Suprapubic skin (tissue), 4 donors: Measurements from ENCODE around the gene FAU. TPM values are rescaled to one million over a fixed set of nuclear protein-coding genes. Genes with fewer than 3 reads are reported as not detected.

Source experiments
- DNase-seq, 2 donors: peaks; one replicate each; pipeline ENCODE4 v3.0.0-alpha.2; 2019; ENCODE audit warnings: low spot score in 2 of 2
- H3K27ac ChIP-seq: fragments of 200-600 bp; sonication (generic); one replicate; pipeline ENCODE4 v1.5.1; 2019
- H3K27me3 ChIP-seq: fragments of 200-600 bp; sonication (generic); one replicate; pipeline ENCODE4 v1.5.1; 2019
- H3K36me3 ChIP-seq: fragments of 200-600 bp; sonication (generic); one replicate; pipeline ENCODE4 v1.5.1; 2019
- H3K4me1 ChIP-seq: fragments of 200-600 bp; sonication (generic); one replicate; pipeline ENCODE4 v1.5.1; 2019
- H3K4me3 ChIP-seq: fragments of 200-600 bp; sonication (generic); one replicate; pipeline ENCODE4 v1.5.1; 2019; ENCODE audit warnings: mild to moderate bottlenecking
- H3K9me3 ChIP-seq: fragments of 200-600 bp; sonication (generic); one replicate; pipeline ENCODE4 v1.5.1; 2019
- CTCF ChIP-seq, 2 donors: fragments of 200-600 bp in 1 of 2; fragments of 450-650 bp in 1 of 2; sonication (generic) in 1 of 2; IDR thresholded peaks; one replicate each; pipeline ENCODE4 v1.5.1; 2016 to 2019; ENCODE audit warnings: antibody characterized with exemption in 2 of 2, mild to moderate bottlenecking in 1 of 2, moderate library complexity in 1 of 2
- EP300 ChIP-seq: sonication (generic); formaldehyde crosslinking; IDR thresholded peaks from one replicate; pipeline ENCODE4 v1.6.1; 2017; ENCODE audit warnings: antibody characterized with exemption
- POLR2A ChIP-seq, 2 donors: fragments of 450-650 bp; IDR thresholded peaks; one replicate each; pipeline ENCODE4 v1.6.1; 2017; ENCODE audit warnings: antibody characterized with exemption in 2 of 2, mild to moderate bottlenecking in 2 of 2, moderate library complexity in 2 of 2
- POLR2AphosphoS5 ChIP-seq, 3 donors: sonication (generic); formaldehyde crosslinking; IDR thresholded peaks; one replicate each; pipeline ENCODE4 v1.6.1; 2017; ENCODE audit warnings: antibody characterized with exemption in 3 of 3
- WGBS: methylation state at CpG from one replicate; pipeline ENCODE4 v1.1.5; 2018; 5-methylcytosine and 5-hydroxymethylcytosine counted together
- total RNA-seq, 4 donors: library from RNA; depleted of rRNA; stranded (reverse); fragments of >200 nt; gene quantifications; one replicate each; pipeline ENCODE4 v1.1.0, GENCODE V29; 2016

The FAU gene
- total RNA-seq, 4 donors from 2014 or later: 584 to 609 (median 602) TPM

DNA sequence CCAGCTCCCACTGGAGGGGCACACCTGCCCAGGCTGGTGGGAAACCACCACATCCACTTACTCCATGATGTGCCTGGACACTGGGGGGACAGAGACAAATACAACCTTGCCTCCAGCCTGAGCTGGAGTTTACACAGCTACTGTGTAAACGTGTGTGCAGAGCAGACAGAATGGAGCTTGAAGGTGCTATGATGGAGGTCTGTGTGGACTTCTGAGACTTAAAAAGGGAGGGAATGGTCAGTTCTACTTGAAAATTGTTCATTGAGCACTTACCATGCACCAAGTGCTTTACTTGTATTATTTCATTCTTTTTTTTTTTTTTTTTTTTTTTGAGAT is 49.3 kb downstream of the FAU start:
- no peak for DNase-seq
- Histone ChIP-seq H3K27ac (no peak overlapping the region), H3K4me1 (no peaks in the 10 kb centered on the region), H3K27me3 (no peaks in the 10 kb centered on the region), H3K36me3 (no peaks in the 10 kb centered on the region), H3K4me3 (no peak overlapping the region), H3K9me3 (no peaks in the 10 kb centered on the region)
- TF ChIP-seq POLR2AphosphoS5 (IDR thresholded peaks at IDR 0.05) (no peak), CTCF (IDR thresholded peaks at IDR 0.05) (no peak), EP300 (no peak), POLR2A (IDR thresholded peaks at IDR 0.05) (no peak)
- 60% methylated on average over 1 of the region's 1 CpG for WGBS

GRCh38 chr11:65071907-65072630 is 49.9 kb downstream of the FAU start:
- 74% methylated on average over 4 of the region's 4 CpGs for WGBS
- H3K27me3 ChIP-seq: no peaks in the 10 kb centered on the region
- no peak for DNase-seq
- no peaks in the 10 kb centered on the region for H3K36me3 ChIP-seq
- no peaks in the 10 kb centered on the region for H3K9me3 ChIP-seq
- no peak for TF ChIP-seq POLR2A (IDR thresholded peaks at IDR 0.05)
- no peak overlapping the region for H3K4me3 ChIP-seq
- no peaks in the 10 kb centered on the region for H3K4me1 ChIP-seq
- no peak overlapping the region for H3K27ac ChIP-seq

Other genes starting within 250 kb of the FAU start
- 10 to 100 TPM; 47.8 to 85.4 (median 76.8) TPM for gene EHD1, start 243.5 kb downstream of the FAU start, total RNA-seq
- 10 to 100 TPM; 69.5 to 82.2 (median 76.0) TPM for gene ATG2A, start 204.9 kb downstream of the FAU start, total RNA-seq
- 10 to 100 TPM; 20.1 to 38.3 (median 27.3) TPM for gene PPP2R5B, start 197.4 kb downstream of the FAU start, total RNA-seq
- not detected for gene GPHA2, start 186.2 kb downstream of the FAU start, total RNA-seq
- gene MAJIN, start 150.0 kb downstream of the FAU start, total RNA-seq: not detected
- gene BATF2, start 125.2 kb downstream of the FAU start, total RNA-seq: under 1 TPM in 2 of 4 donors, not detected in 2; 0.30 to 0.38 TPM
- gene ARL2, start 108.0 kb downstream of the FAU start, total RNA-seq: 10 to 100 TPM; 67.8 to 91.3 (median 87.8) TPM
- gene SNX15, start 94.7 kb downstream of the FAU start, total RNA-seq: 10 to 100 TPM; 12.1 to 30.9 (median 24.2) TPM
- gene SAC3D1, start 80.9 kb downstream of the FAU start, total RNA-seq: 10 to 100 TPM in 3 of 4 donors, 1 to 10 TPM in 1; 8.7 to 16.5 (median 12.4) TPM
- gene NAALADL1, start 63.6 kb downstream of the FAU start, total RNA-seq: 1 to 10 TPM; 2.7 to 8.3 (median 5.1) TPM
- 1 to 10 TPM in 3 of 4 donors, under 1 TPM in 1; 0.91 to 6.8 (median 1.4) TPM for gene CDCA5, start 38.1 kb downstream of the FAU start, total RNA-seq
- 10 to 100 TPM; 34.1 to 58.5 (median 41.9) TPM for gene ZFPL1, start 37.9 kb downstream of the FAU start, total RNA-seq
- gene VPS51, start 25.9 kb downstream of the FAU start, total RNA-seq: 100 to 1,000 TPM; 465 to 843 (median 596) TPM
- 100 to 1,000 TPM in 2 of 4 donors, 10 to 100 TPM in 2; 76.5 to 214 (median 145) TPM for gene TM7SF2, start 10.3 kb downstream of the FAU start, total RNA-seq
- 10 to 100 TPM in 3 of 4 donors, 1 to 10 TPM in 1; 9.0 to 23.3 (median 17.6) TPM for gene ZNHIT2, start 4.4 kb downstream of the FAU start, total RNA-seq
- 10 to 100 TPM; 48.0 to 68.5 (median 61.7) TPM for gene MRPL49, start 187 bp upstream of the FAU start, total RNA-seq
- gene SYVN1, start 12.4 kb upstream of the FAU start, total RNA-seq: 10 to 100 TPM; 52.7 to 61.2 (median 56.9) TPM
- gene SPDYC, start 48.1 kb upstream of the FAU start, total RNA-seq: not detected
- 100 to 1,000 TPM; 467 to 627 (median 561) TPM for gene CAPN1, start 59.8 kb upstream of the FAU start, total RNA-seq
- 10 to 100 TPM in 1 of 4 donors, 1 to 10 TPM in 3; 4.5 to 19.7 (median 7.3) TPM for gene POLA2, start 139.8 kb upstream of the FAU start, total RNA-seq
- gene CDC42EP2, start 192.7 kb upstream of the FAU start, total RNA-seq: 1 to 10 TPM; 1.9 to 8.3 (median 5.7) TPM
- gene DPF2, start 211.7 kb upstream of the FAU start, total RNA-seq: 10 to 100 TPM; 17.8 to 35.8 (median 27.4) TPM
- gene TIGD3, start 232.6 kb upstream of the FAU start, total RNA-seq: under 1 TPM in 3 of 4 donors, not detected in 1; 0.32 to 0.76 (median 0.64) TPM